H9 (cell line): ENCODE measurements around the gene IL12RB2. TPM values are rescaled to one million over a fixed set of nuclear protein-coding genes. Genes with fewer than 3 reads are reported as not detected.
"Not testable (repeated sequence)": the region's sequence is repeated elsewhere in the genome, so short reads cannot be mapped to it uniquely, and the experiment has no call there.

ENCODE experiments used
- DNase-seq: peaks from one replicate; pipeline ENCODE4 v3.0.0-alpha.2; 2017
- H2AFZ ChIP-seq: one replicate; pipeline ENCODE4 v1.6.1; 2013; ENCODE audit warnings: mild to moderate bottlenecking, low read length, control low read depth, moderate library complexity
- H2AK5ac ChIP-seq: 2 replicates; pipeline ENCODE4 v1.6.1; 2013; ENCODE audit warnings: low read length, control low read depth, mixed read lengths; ENCODE audit not compliant: insufficient read length
- H2BK120ac ChIP-seq: one replicate; pipeline ENCODE4 v1.6.1; 2013; ENCODE audit warnings: low read depth, mild to moderate bottlenecking, low read length, control low read depth, inconsistent platforms; ENCODE audit not compliant: poor library complexity, severe bottlenecking
- H2BK12ac ChIP-seq: 2 replicates; pipeline ENCODE4 v1.6.1; 2013; ENCODE audit warnings: low read length, control low read depth, mixed read lengths, low read depth; ENCODE audit not compliant: insufficient read length
- H2BK15ac ChIP-seq: 2 replicates; pipeline ENCODE4 v1.6.1; 2013; ENCODE audit warnings: low read depth, low read length, control low read depth
- H2BK20ac ChIP-seq: one replicate; pipeline ENCODE4 v1.6.1; 2013; ENCODE audit warnings: low read depth, mild to moderate bottlenecking, low read length, control low read depth, inconsistent platforms; ENCODE audit not compliant: poor library complexity, severe bottlenecking
- H2BK5ac ChIP-seq: 2 replicates; pipeline ENCODE4 v1.6.1; 2013; ENCODE audit warnings: low read length, control low read depth, mixed read lengths; ENCODE audit not compliant: insufficient read length
- H3K14ac ChIP-seq: 2 replicates; pipeline ENCODE4 v1.6.1; 2013; ENCODE audit warnings: low read length, control low read depth; ENCODE audit not compliant: insufficient read depth
- H3K18ac ChIP-seq: 2 replicates; pipeline ENCODE4 v1.6.1; 2013; ENCODE audit warnings: low read depth, mild to moderate bottlenecking, mixed read lengths, low read length, control low read depth; ENCODE audit not compliant: insufficient read length
- H3K23ac ChIP-seq: 2 replicates; pipeline ENCODE4 v1.6.1; 2013; ENCODE audit warnings: low read length, control low read depth, mixed read lengths, low read depth; ENCODE audit not compliant: insufficient read length
- H3K23me2 ChIP-seq: 2 replicates; pipeline ENCODE4 v1.6.1; 2013; ENCODE audit warnings: low read depth, mild to moderate bottlenecking, mixed read lengths, low read length, control low read depth; ENCODE audit not compliant: insufficient read length, poor library complexity, severe bottlenecking
- H3K27ac ChIP-seq: 2 replicates; pipeline ENCODE4 v1.5.1; 2013; ENCODE audit warnings: low read length, control low read depth, mixed read lengths, low read depth; ENCODE audit not compliant: insufficient read length
- H3K27me3 ChIP-seq: 2 replicates; pipeline ENCODE4 v1.6.1; 2013; ENCODE audit warnings: low read length, control low read depth, inconsistent platforms; ENCODE audit not compliant: insufficient read depth
- H3K4ac ChIP-seq: 2 replicates; pipeline ENCODE4 v1.6.1; 2013; ENCODE audit warnings: low read depth, mild to moderate bottlenecking, control low read depth, inconsistent platforms, low read length, moderate library complexity
- H3K4me1 ChIP-seq: 2 replicates; pipeline ENCODE4 v1.6.1; 2013; ENCODE audit warnings: low read length, control low read depth, inconsistent platforms; ENCODE audit not compliant: insufficient read depth
- H3K4me2 ChIP-seq: 2 replicates; pipeline ENCODE4 v1.6.1; 2013; ENCODE audit warnings: low read length, control low read depth, mixed read lengths; ENCODE audit not compliant: insufficient read length, insufficient read depth
- H3K56ac ChIP-seq: 2 replicates; pipeline ENCODE4 v1.6.1; 2013; ENCODE audit warnings: low read depth, mild to moderate bottlenecking, mixed read lengths, low read length, control low read depth; ENCODE audit not compliant: insufficient read length
- H3K79me1 ChIP-seq: 2 replicates; pipeline ENCODE4 v1.6.1; 2013; ENCODE audit warnings: low read depth, mild to moderate bottlenecking, moderate library complexity, low read length, control low read depth, inconsistent platforms; ENCODE audit not compliant: insufficient read depth, poor library complexity, severe bottlenecking
- H3K79me2 ChIP-seq: 2 replicates; pipeline ENCODE4 v1.6.1; 2013; ENCODE audit warnings: low read length, control low read depth, inconsistent platforms; ENCODE audit not compliant: insufficient read depth
- H3K9ac ChIP-seq: 2 replicates; pipeline ENCODE4 v1.6.1; 2013; ENCODE audit warnings: low read length, control low read depth, mixed read lengths; ENCODE audit not compliant: insufficient read length; ENCODE audit errors: extremely low read depth
- H3K9me3 ChIP-seq: one replicate; pipeline ENCODE4 v1.6.1; 2013; ENCODE audit warnings: low read depth, low read length, inconsistent platforms; ENCODE audit not compliant: control insufficient read depth
- H3T11ph ChIP-seq: one replicate; pipeline ENCODE4 v1.6.1; 2013; ENCODE audit warnings: mild to moderate bottlenecking, low read length, control low read depth, inconsistent platforms
- H4K20me1 ChIP-seq: one replicate; pipeline ENCODE4 v1.6.1; 2013; ENCODE audit not compliant: control insufficient read depth, insufficient read length, insufficient read depth
- H4K5ac ChIP-seq: 2 replicates; pipeline ENCODE4 v1.6.1; 2013; ENCODE audit warnings: low read depth, mild to moderate bottlenecking, mixed read lengths, low read length, control low read depth; ENCODE audit not compliant: insufficient read length
- H4K8ac ChIP-seq: replicated peaks from 2 replicates; pipeline ENCODE4 v1.6.1; 2013; ENCODE audit warnings: low read length, control low read depth, mixed read lengths, low read depth; ENCODE audit not compliant: insufficient read length
- H4K91ac ChIP-seq: 2 replicates; pipeline ENCODE4 v1.6.1; 2013; ENCODE audit warnings: low read depth, mild to moderate bottlenecking, moderate library complexity, mixed read lengths, low read length, control low read depth; ENCODE audit not compliant: insufficient read length
- H3K27ac Mint-ChIP-seq, 3 experiments: 2 replicates in 2 of 3; 3 replicates in 1 of 3; pipeline ENCODE4 v1.8.0; 2020 to 2021; ENCODE audit warnings: mixed read lengths in 3 of 3, mild to moderate bottlenecking in 1 of 3, moderate library complexity in 1 of 3
- H3K27me3 Mint-ChIP-seq: 2 replicates; pipeline ENCODE4 v1.8.0; 2021; ENCODE audit warnings: low read depth, mild to moderate bottlenecking, moderate library complexity, mixed read lengths
- H3K36me3 Mint-ChIP-seq, 3 experiments: 2 replicates in 2 of 3; 3 replicates in 1 of 3; pipeline ENCODE4 v1.8.0; 2020 to 2021; ENCODE audit warnings: low read depth in 3 of 3, mixed read lengths in 3 of 3; ENCODE audit not compliant: insufficient read depth in 1 of 3
- H3K4me1 Mint-ChIP-seq, 2 experiments: 2 replicates each; pipeline ENCODE4 v1.8.0; 2020; ENCODE audit warnings: mixed read lengths in 2 of 2
- H3K4me3 Mint-ChIP-seq, 2 experiments: 2 replicates in 1 of 2; 3 replicates in 1 of 2; pipeline ENCODE4 v1.8.0; 2020 to 2021; ENCODE audit warnings: mild to moderate bottlenecking in 2 of 2, mixed read lengths in 2 of 2, moderate library complexity in 1 of 2
- H3K9me3 Mint-ChIP-seq, 2 experiments: 2 replicates in 1 of 2; 3 replicates in 1 of 2; pipeline ENCODE4 v1.8.0; 2020; ENCODE audit warnings: mild to moderate bottlenecking in 2 of 2, mixed read lengths in 2 of 2, moderate library complexity in 1 of 2
- WGBS: extraction: QIAGEN DNeasy Blood & Tissue Kit; methylation state at CpG from one replicate; pipeline ENCODE4 v1.1.7; 2013; ENCODE audit warnings: missing lambda C conversion rate, low lambda C conversion rate, mixed read lengths; ENCODE audit not compliant: insufficient read length; ENCODE audit errors: extremely low coverage; 5-methylcytosine and 5-hydroxymethylcytosine counted together
- total RNA-seq: library from RNA; stranded (reverse); gene quantifications from 2 replicates; pipeline ENCODE4 v1.2.1, GENCODE V29; 2021
- TF ChIP-seq, protein P1 (sequence below): fragments of 200-600 bp; sonication (generic); conservative IDR thresholded peaks from 3 replicates; pipeline ENCODE4 v1.8.0; 2021; ENCODE audit warnings: antibody characterized with exemption, mild to moderate bottlenecking

The IL12RB2 gene
- total RNA-seq, 1 experiment from 2014 or later, result 0.77 TPM

GRCh38 chr1:67441739-67442281 lies 134.1 kb downstream of the IL12RB2 start:
- DNase-seq, result no peak
- Histone ChIP-seq H2BK12ac (no peak overlapping the region), H3K4me1 (no peaks in the 10 kb centered on the region), H2AK5ac (no peak overlapping the region), H3K79me1 (no peaks in the 10 kb centered on the region), H4K91ac (no peak overlapping the region), H3K9me3 (no peaks in the 10 kb centered on the region), H2BK20ac (no peak overlapping the region), H4K20me1 (no peaks in the 10 kb centered on the region), H3T11ph (no peak overlapping the region), H4K8ac (no peak overlapping the region), H2BK15ac (no peak overlapping the region), H3K18ac (no peak overlapping the region), H4K5ac (no peak overlapping the region), H3K27ac (no peak overlapping the region), H3K79me2 (no peaks in the 10 kb centered on the region), H3K9ac (no peak overlapping the region), H3K23me2 (no peaks in the 10 kb centered on the region), H2BK5ac (no peak overlapping the region), H3K23ac (no peak overlapping the region), H3K14ac (no peak overlapping the region), H2AFZ (no peak overlapping the region), H3K4me2 (no peak overlapping the region), H2BK120ac (no peak overlapping the region), H3K56ac (no peak overlapping the region), H3K4ac (no peak overlapping the region), H3K27me3 (no peaks in the 10 kb centered on the region)
- no CpG with 5 or more reads among the region's 2 CpGs for WGBS
- Mint-ChIP-seq H3K9me3 (no peaks in the 10 kb centered on the region), H3K36me3 (no peaks in the 10 kb centered on the region), H3K4me3 (no peak overlapping the region), H3K27ac (no peak overlapping the region; a peak in 1 of 7 replicates), H3K27me3 (no peaks in the 10 kb centered on the region), H3K4me1 (peaks cover 6 to 10% of the 10 kb centered on the region in 2 experiments; a peak in 3 of 4 replicates)
- TF ChIP-seq, protein P1, sequence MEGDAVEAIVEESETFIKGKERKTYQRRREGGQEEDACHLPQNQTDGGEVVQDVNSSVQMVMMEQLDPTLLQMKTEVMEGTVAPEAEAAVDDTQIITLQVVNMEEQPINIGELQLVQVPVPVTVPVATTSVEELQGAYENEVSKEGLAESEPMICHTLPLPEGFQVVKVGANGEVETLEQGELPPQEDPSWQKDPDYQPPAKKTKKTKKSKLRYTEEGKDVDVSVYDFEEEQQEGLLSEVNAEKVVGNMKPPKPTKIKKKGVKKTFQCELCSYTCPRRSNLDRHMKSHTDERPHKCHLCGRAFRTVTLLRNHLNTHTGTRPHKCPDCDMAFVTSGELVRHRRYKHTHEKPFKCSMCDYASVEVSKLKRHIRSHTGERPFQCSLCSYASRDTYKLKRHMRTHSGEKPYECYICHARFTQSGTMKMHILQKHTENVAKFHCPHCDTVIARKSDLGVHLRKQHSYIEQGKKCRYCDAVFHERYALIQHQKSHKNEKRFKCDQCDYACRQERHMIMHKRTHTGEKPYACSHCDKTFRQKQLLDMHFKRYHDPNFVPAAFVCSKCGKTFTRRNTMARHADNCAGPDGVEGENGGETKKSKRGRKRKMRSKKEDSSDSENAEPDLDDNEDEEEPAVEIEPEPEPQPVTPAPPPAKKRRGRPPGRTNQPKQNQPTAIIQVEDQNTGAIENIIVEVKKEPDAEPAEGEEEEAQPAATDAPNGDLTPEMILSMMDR, result no peak

- not testable (repeated sequence) for H3K36me3 Mint-ChIP-seq, H2BK120ac ChIP-seq, H4K8ac ChIP-seq, H3K56ac ChIP-seq, H3K18ac ChIP-seq, H3K4me3 Mint-ChIP-seq, H3K4me2 ChIP-seq, H3K4ac ChIP-seq, H3K23me2 ChIP-seq, H2BK5ac ChIP-seq, H3K14ac ChIP-seq, H4K91ac ChIP-seq, H3K4me1 ChIP-seq, H2BK12ac ChIP-seq, H3T11ph ChIP-seq, H4K5ac ChIP-seq, H3K23ac ChIP-seq, H3K27me3 Mint-ChIP-seq, H3K9me3 ChIP-seq, H3K9me3 Mint-ChIP-seq, H2BK15ac ChIP-seq, H3K27ac ChIP-seq, DNase-seq, H4K20me1 ChIP-seq, H2AFZ ChIP-seq, H3K27me3 ChIP-seq, H3K79me1 ChIP-seq, H2AK5ac ChIP-seq, H3K79me2 ChIP-seq, H3K9ac ChIP-seq, H2BK20ac ChIP-seq, H3K4me1 Mint-ChIP-seq, H3K27ac Mint-ChIP-seq
- no CpG with 5 or more reads among the region's 5 CpGs for WGBS
Measured at GRCh38 chr1:67446014-67446413, 138.3 kb downstream of the IL12RB2 start.
